Panc1 (cell line): ENCODE measurements around the gene ZNF580.

Experiments
- POLR2AphosphoS5 ChIP-seq: IDR thresholded peaks from 2 replicates; pipeline ENCODE4 v1.6.1; 2012; ENCODE audit warnings: mild to moderate bottlenecking, low read depth, low read length, moderate library complexity
- SIN3A ChIP-seq: IDR thresholded peaks from 2 replicates; pipeline ENCODE4 v1.6.1; 2012; ENCODE audit warnings: low read depth, mild to moderate bottlenecking, low read length, moderate library complexity, borderline replicate concordance; ENCODE audit not compliant: insufficient read depth
- TF ChIP-seq, protein P1 (sequence below): fragments of 450-650 bp; IDR thresholded peaks from 2 replicates; pipeline ENCODE4 v1.5.1; 2017; ENCODE audit warnings: mild to moderate bottlenecking
- TF ChIP-seq, protein P2 (sequence below), 2 experiments: IDR thresholded peaks; 2 replicates each; pipeline ENCODE4 v1.6.1; 2011 to 2012; ENCODE audit warnings: low read depth in 2 of 2, control low read depth in 1 of 2, low read length in 1 of 2, mild to moderate bottlenecking in 1 of 2, moderate library complexity in 1 of 2; ENCODE audit not compliant: insufficient read depth in 1 of 2

DNA sequence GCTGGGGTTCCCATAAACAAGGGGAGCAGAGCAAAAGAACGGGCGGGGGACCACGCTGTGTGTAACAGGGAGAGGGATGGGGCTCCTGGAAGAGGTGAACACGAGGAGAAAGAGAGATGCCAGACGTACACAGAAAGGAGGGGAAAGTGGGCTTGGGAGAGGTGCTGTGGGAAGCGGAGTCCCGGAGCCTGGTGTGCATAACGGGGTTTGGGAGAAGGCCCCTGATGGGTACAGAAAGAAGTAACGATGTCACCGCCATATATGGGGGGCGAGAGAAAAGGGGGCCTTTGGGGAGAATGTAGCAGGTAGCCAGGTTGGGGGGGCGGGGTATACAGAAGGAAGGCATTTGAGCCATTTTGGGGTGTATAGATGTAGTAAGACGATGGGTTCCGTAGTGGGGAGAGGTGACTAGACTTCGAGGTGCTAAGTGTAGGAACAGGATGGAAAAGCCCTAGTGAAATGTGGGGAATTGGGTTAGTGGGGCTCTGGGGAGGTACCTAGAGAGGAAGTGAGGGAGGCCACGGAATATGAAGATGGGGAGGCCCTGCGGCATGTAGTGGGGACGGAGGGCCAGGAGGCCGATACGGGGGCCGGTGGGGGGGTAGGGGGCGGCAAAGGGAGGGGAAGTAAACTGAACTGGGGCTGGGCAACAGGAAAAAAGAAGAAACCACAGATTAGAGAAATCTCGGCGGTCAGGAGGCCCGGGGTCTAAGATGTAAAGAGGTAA, 787 bp downstream of the ZNF580 start:
- TF ChIP-seq, protein P1, sequence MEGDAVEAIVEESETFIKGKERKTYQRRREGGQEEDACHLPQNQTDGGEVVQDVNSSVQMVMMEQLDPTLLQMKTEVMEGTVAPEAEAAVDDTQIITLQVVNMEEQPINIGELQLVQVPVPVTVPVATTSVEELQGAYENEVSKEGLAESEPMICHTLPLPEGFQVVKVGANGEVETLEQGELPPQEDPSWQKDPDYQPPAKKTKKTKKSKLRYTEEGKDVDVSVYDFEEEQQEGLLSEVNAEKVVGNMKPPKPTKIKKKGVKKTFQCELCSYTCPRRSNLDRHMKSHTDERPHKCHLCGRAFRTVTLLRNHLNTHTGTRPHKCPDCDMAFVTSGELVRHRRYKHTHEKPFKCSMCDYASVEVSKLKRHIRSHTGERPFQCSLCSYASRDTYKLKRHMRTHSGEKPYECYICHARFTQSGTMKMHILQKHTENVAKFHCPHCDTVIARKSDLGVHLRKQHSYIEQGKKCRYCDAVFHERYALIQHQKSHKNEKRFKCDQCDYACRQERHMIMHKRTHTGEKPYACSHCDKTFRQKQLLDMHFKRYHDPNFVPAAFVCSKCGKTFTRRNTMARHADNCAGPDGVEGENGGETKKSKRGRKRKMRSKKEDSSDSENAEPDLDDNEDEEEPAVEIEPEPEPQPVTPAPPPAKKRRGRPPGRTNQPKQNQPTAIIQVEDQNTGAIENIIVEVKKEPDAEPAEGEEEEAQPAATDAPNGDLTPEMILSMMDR, result no peak
- TF ChIP-seq SIN3A (no peak), POLR2AphosphoS5 (0 out of 2 replicates have a peak, but pooled peaks have one; percentile 44)
- TF ChIP-seq, protein P2, sequence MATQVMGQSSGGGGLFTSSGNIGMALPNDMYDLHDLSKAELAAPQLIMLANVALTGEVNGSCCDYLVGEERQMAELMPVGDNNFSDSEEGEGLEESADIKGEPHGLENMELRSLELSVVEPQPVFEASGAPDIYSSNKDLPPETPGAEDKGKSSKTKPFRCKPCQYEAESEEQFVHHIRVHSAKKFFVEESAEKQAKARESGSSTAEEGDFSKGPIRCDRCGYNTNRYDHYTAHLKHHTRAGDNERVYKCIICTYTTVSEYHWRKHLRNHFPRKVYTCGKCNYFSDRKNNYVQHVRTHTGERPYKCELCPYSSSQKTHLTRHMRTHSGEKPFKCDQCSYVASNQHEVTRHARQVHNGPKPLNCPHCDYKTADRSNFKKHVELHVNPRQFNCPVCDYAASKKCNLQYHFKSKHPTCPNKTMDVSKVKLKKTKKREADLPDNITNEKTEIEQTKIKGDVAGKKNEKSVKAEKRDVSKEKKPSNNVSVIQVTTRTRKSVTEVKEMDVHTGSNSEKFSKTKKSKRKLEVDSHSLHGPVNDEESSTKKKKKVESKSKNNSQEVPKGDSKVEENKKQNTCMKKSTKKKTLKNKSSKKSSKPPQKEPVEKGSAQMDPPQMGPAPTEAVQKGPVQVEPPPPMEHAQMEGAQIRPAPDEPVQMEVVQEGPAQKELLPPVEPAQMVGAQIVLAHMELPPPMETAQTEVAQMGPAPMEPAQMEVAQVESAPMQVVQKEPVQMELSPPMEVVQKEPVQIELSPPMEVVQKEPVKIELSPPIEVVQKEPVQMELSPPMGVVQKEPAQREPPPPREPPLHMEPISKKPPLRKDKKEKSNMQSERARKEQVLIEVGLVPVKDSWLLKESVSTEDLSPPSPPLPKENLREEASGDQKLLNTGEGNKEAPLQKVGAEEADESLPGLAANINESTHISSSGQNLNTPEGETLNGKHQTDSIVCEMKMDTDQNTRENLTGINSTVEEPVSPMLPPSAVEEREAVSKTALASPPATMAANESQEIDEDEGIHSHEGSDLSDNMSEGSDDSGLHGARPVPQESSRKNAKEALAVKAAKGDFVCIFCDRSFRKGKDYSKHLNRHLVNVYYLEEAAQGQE (IDR thresholded peaks at IDR 0.05; ENCODE audit: insufficient read depth in 1 of 2, low read depth in 2 of 2, low read length in 1 of 2), result no peak
